ENCODE results near the gene GZMM. TPM values are rescaled to one million over a fixed set of nuclear protein-coding genes. Genes with fewer than 3 reads are reported as not detected.

The GZMM gene
- total and polyA plus RNA-seq, 9 donors, result 0.15 to 0.56 (median 0.25) TPM; not detected in 1

DNA sequence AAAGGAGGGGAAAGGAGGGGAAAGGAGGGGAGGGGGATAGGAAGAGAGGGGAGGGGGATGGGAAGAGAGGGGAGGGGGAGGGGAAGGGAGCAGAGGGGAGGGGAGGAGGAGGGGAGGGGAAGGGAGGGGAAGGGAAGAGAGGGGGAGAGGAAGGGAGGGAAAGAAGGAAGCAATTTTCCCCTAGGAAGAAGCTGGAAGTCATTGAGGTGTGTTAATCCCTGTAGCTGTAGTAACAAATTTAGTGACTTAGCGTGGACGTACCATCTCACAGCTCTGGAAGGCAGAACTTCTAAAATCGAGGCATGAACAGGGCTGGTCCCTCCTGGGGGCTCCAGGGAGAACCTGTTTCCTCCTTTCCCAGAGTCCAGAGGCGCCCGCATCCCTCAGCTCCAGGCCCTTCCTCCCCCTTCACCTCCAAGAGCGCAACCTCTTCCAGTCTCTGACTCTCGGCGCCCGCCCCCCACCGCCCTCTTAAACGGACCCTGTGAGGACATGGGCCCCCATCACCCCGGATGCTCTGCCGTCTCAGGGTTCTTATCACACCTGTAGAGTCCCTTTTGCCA, 17.9 kb upstream of the GZMM start:
- no peaks in the 10 kb centered on the region for H3K36me3 ChIP-seq (ENCODE audit: control insufficient read depth, insufficient read depth, low read length)
- no peaks in the 10 kb centered on the region for H3K27me3 ChIP-seq (ENCODE audit: control insufficient read depth, insufficient read depth, low read length)
- peaks cover 11% of the 10 kb centered on the region for H3K4me1 ChIP-seq (ENCODE audit: control insufficient read depth, insufficient read depth, low read length)
- peaks cover 10% of the 10 kb centered on the region for H3K9me3 ChIP-seq (replicated peaks; ENCODE audit: control insufficient read depth, low read depth, low read length)
- H3K27ac ChIP-seq (ENCODE audit: low read length), result no peak overlapping the region
- no peak overlapping the region for H3K4me3 ChIP-seq (ENCODE audit: low read length)
- DNase-seq, result no peak
- WGBS (ENCODE audit: insufficient coverage), result 26% methylated on average over 11 of the region's 13 CpGs

DNA sequence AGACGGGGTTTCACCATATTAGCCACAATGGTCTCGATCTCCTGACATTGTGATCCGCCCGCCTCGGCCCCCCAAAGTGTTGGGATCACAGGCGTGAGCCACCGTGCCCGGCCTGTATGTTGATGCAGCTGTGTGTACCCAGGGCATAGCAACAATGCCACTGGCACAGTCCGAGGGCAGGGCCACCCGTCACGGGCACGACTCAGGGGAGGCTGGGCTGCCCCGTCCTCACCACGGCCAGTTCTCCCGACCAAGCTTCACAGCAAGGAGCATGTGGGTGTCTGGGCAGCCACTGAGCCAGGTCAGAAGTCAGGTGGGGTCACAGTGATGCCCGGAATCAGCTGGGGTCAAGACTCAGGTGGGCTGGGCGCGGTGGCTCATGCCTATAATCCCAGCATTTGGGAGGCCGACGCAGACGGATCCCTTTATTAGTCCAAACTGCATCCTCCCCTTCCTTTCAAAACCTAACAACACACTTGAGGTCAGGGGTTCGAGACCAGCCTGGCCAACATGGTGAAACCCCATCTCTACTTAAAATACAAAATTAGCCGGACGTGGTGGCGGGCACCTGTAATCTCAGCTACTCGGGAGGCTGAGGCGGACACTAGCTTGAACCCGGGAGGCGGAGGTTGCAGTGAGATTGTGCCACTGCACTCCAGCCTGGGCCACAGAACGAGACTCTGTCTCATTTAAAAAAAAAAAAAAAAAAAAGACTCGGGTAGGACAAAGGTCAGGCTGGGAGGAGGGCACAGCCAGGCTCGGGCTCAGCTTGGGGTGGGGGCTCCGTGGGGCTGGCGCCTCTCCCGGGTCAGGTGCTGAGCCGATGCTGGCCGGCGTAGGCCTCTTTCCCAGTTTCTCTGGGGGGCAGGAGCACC, 13.5 kb upstream of the GZMM start:
- no peak for DNase-seq
- Histone ChIP-seq H3K4me1 (ENCODE audit: control insufficient read depth, insufficient read depth, low read length) (peaks cover 25% of the 10 kb centered on the region), H3K36me3 (ENCODE audit: control insufficient read depth, insufficient read depth, low read length) (peaks cover 14% of the 10 kb centered on the region), H3K9me3 (replicated peaks; ENCODE audit: control insufficient read depth, low read depth, low read length) (no peaks in the 10 kb centered on the region), H3K4me3 (ENCODE audit: low read length) (peak overlapping the region; percentile 78), H3K27ac (ENCODE audit: low read length) (peak overlapping the region; percentile 89), H3K27me3 (ENCODE audit: control insufficient read depth, insufficient read depth, low read length) (no peaks in the 10 kb centered on the region)
- 68% methylated on average over 30 of the region's 38 CpGs for WGBS (ENCODE audit: insufficient coverage)

DNA sequence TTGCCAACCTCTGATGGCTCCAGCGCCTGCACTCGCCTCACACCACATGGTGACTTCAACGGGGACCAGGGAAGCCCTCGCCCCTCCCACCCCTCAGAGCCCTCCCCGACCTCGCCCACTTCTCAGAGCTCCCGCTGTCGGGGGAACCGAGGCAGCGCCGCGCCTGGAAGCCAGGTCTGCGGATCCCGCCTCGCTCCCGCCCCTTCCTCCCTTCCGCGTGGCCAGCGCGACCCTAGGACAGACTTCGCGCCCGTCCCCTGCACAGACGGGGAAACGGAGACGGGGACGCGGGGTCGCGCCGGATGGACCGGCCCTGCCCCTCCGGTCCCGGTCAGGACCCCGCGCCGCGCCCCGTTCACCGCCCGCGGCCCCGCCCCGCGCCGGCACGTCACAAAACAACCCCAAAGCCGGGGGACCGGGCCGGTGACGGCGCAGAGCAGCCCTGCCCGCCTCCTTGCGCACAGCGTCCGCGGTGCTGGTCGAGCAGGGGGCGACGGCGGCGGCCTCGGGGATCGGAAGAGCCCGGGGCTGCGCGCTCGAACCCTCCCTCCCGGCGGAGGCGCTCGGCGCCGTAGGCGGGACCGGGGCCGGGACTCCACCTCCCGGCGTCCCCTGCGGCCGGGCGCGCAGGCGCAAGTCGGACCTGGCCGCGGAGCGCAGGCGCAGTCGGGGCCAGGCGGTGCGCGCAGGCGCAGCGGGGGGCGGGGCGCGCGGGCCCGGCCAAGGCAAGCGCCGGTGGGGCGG, 12.7 kb upstream of the GZMM start:
- Histone ChIP-seq H3K27me3 (ENCODE audit: control insufficient read depth, insufficient read depth, low read length) (no peaks in the 10 kb centered on the region), H3K9me3 (replicated peaks; ENCODE audit: control insufficient read depth, low read depth, low read length) (no peaks in the 10 kb centered on the region), H3K4me3 (ENCODE audit: low read length) (peak overlapping the region; percentile 78), H3K27ac (ENCODE audit: low read length) (peak overlapping the region; percentile 89), H3K36me3 (ENCODE audit: control insufficient read depth, insufficient read depth, low read length) (peaks cover 22% of the 10 kb centered on the region), H3K4me1 (ENCODE audit: control insufficient read depth, insufficient read depth, low read length) (peaks cover 25% of the 10 kb centered on the region)
- under 1% methylated on average over 102 of the region's 103 CpGs for WGBS (ENCODE audit: insufficient coverage)
- DNase-seq, result peak; percentile 93

DNA sequence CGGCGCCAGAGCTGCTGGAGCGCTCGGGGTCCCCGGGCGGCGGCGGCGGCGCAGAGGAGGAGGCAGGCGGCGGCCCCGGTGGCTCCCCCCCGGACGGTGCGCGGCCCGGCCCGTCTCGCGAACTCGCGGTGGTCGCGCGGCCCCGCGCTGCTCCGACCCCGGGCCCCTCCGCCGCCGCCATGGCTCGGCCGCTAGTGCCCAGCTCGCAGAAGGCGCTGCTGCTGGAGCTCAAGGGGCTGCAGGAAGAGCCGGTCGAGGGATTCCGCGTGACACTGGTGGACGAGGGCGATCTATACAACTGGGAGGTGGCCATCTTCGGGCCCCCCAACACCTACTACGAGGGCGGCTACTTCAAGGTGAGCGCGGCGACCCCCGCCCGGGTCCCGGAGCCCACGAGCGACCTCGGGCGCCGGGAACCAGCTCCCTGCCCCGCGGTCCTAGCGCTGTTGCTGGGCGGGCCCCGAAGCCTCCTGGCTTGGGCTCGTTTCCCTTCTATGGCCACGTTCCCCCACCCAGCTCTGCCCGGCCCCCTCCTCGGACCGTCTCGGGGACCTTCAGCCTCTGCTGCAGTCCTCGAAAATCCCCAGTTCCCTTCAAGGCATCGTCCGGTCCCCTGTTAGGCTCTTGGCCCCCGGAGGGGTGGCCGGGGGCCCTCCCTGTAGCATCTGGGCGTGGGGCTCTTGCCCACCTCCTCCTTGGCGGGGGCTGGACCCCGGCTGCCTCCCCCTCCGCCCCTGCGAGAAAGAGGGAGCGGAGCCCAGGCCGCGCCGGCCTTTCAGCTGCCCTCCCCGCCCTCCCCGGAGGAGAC, 11.9 kb upstream of the GZMM start, which contains the start of gene CDC34:
CDC34 (plus strand) TSS at position 8 of the 808 bp plus-strand sequence; CDS start at position 180, 172 bp downstream.
- Histone ChIP-seq H3K4me1 (ENCODE audit: control insufficient read depth, insufficient read depth, low read length) (peaks cover 25% of the 10 kb centered on the region), H3K4me3 (ENCODE audit: low read length) (peak within 1 kb of the TSS; percentile 85), H3K27me3 (ENCODE audit: control insufficient read depth, insufficient read depth, low read length) (no peaks in the 10 kb centered on the region), H3K36me3 (ENCODE audit: control insufficient read depth, insufficient read depth, low read length) (peaks cover 29% of the 10 kb centered on the region), H3K27ac (ENCODE audit: low read length) (peak within 1 kb of the TSS; percentile 95), H3K9me3 (replicated peaks; ENCODE audit: control insufficient read depth, low read depth, low read length) (no peaks in the 10 kb centered on the region)
- DNase-seq, result no peak
- under 1% methylated on average over 67 of the region's 84 CpGs for WGBS (ENCODE audit: insufficient coverage)

DNA sequence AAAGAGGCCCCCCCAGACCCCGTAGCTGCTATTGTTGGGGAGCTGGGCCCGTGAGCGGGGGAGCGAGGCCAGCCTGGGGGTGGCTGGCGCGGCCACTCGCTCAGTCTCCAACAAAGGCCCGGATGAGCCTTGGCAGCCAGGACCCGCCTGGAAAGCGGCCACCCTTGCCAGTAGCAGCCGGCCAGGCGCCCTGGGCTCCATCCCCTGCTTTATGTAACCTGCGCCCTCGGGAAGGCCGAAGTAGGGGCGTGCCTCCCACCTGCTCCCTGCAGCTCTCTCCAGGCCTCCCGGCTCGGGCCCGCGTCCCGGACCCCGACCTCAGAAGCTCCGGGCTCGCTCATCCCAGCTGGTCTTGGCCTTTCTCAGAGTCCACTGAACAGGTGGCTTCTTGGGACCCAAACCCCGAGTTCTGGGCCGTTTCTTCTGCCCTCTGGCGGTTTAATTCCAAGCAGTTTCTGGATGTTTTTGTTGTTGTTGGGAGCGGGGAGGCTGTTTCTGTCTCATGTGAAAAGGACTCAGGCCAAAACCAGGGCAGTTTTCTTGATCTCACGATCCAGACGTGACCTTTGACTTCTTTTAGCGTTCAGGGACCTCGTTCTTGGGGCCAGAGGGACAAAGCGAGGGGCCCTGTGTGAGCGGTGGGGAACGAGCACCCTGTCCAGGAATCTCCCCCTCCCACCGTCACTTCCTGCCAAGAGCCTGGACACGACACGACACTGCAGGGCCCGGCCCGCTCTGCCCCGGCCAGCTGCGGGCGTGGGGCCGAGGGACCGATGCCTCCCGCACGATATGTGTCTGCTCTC, 11.1 kb upstream of the GZMM start:
- Histone ChIP-seq H3K9me3 (replicated peaks; ENCODE audit: control insufficient read depth, low read depth, low read length) (no peaks in the 10 kb centered on the region), H3K27ac (ENCODE audit: low read length) (peak overlapping the region; percentile 95), H3K27me3 (ENCODE audit: control insufficient read depth, insufficient read depth, low read length) (no peaks in the 10 kb centered on the region), H3K36me3 (ENCODE audit: control insufficient read depth, insufficient read depth, low read length) (peaks cover 34% of the 10 kb centered on the region), H3K4me3 (ENCODE audit: low read length) (peak overlapping the region; percentile 85), H3K4me1 (ENCODE audit: control insufficient read depth, insufficient read depth, low read length) (peaks cover 25% of the 10 kb centered on the region)
- under 1% methylated on average over 41 of the region's 47 CpGs for WGBS (ENCODE audit: insufficient coverage)
- peak; percentile 88 for DNase-seq

DNA sequence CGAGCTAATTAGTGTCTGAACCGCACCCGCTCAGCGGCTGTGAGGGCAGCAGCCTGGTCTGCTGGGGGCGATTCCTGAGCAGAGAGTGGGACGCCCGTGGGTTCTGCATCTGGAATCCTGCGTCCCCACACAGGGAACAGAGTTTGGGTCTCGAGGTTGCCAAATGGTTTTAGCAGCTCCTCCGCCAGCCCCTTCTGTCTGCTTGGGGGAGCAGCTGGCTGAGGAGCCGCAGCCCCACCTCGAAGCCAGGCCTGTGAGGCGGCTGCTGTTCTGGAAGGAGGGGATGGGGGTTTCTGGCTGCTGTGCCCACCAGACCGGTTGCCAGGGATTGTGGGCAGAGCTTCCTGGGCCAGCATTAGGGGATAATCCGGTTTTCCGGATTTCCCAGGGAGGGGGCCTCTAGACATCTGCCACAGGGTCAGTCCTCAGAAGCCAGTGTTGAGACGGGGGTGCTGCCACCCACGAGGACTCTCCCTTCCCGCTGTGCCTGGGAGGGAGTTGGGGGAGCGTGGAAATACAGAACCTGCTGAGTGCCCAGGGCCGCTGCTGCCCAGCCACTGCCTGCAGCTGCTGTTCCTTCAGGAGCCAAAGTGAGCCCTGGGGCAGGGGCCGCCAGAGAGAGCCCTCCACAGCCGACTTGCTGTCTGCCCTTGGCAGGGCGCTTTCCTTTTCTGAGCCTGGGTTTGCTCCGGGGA, 10.3 kb upstream of the GZMM start:
- peaks cover 25% of the 10 kb centered on the region for H3K4me1 ChIP-seq (ENCODE audit: control insufficient read depth, insufficient read depth, low read length)
- H3K9me3 ChIP-seq (replicated peaks; ENCODE audit: control insufficient read depth, low read depth, low read length), result no peaks in the 10 kb centered on the region
- no peaks in the 10 kb centered on the region for H3K27me3 ChIP-seq (ENCODE audit: control insufficient read depth, insufficient read depth, low read length)
- peak overlapping the region; percentile 95 for H3K27ac ChIP-seq (ENCODE audit: low read length)
- H3K36me3 ChIP-seq (ENCODE audit: control insufficient read depth, insufficient read depth, low read length), result peaks cover 41% of the 10 kb centered on the region
- H3K4me3 ChIP-seq (ENCODE audit: low read length), result peak overlapping the region; percentile 85
- WGBS (ENCODE audit: insufficient coverage), result 17% methylated on average over 25 of the region's 25 CpGs
- DNase-seq, result no peak

DNA sequence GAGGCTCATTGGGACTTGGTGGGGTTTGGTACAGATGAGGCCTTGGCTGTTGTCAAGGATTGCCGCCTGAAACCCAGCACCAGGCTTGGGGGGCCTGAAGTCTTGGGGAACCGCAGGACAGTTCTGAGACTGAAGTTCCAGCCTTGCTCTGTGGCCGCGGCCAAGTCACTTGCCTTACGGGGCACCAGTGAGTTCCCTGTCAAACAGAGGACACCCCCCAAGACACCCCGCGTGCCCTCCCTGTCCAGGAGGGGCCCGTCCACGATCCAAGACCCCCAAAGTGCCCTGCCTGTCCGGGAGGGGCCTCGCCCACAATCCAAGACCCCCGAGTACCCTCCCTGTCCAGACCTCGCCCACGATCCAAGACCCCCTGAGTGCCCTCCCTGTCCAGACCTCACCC, 9.8 kb upstream of the GZMM start:
- Histone ChIP-seq H3K36me3 (ENCODE audit: control insufficient read depth, insufficient read depth, low read length) (peaks cover 47% of the 10 kb centered on the region), H3K4me1 (ENCODE audit: control insufficient read depth, insufficient read depth, low read length) (peaks cover 25% of the 10 kb centered on the region), H3K4me3 (ENCODE audit: low read length) (peak overlapping the region; percentile 85), H3K27me3 (ENCODE audit: control insufficient read depth, insufficient read depth, low read length) (no peaks in the 10 kb centered on the region), H3K9me3 (replicated peaks; ENCODE audit: control insufficient read depth, low read depth, low read length) (no peaks in the 10 kb centered on the region), H3K27ac (ENCODE audit: low read length) (peak overlapping the region; percentile 95)
- no peak for DNase-seq
- 68% methylated on average over 13 of the region's 14 CpGs for WGBS (ENCODE audit: insufficient coverage)

DNA sequence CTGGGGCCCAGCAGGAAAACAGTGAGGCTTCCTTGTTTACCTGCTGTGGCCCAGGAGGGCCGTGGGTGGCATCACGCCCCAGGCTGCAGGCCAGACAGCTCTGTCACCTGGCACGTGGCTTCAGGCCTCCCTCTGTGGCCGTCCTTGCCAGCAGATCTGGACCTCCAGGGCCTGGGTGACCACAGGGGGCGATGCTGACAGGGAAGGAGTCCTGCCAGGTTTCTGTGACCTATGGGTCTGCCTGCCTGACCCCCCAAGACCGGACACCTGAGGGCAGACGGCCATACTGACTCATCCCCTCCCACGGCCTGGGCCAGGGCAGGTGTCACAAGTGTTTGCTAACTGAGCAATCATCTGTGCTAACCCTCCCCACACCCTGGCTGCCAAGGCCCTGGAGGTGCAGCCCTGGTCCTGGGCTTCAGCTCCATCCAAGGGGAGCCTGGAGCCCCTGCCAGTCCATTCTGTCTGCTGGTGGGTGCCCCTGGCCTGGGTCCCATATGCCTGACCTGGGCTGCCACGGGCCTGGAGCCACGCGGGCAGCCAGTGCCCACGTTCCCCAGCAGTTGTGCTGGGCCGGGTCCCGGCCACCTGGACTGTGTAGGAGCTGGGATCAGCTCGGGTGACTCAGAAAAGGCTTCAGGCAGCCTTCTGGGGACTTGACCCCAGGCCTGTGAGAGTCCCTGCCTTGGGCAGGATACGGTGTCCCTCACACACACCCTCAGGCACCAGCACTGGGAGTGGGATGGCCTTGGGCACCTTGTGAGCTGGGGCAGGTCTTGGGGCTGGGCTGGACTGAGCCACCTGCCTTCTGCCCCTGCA, 8.6 kb upstream of the GZMM start:
- Histone ChIP-seq H3K9me3 (replicated peaks; ENCODE audit: control insufficient read depth, low read depth, low read length) (no peaks in the 10 kb centered on the region), H3K27me3 (ENCODE audit: control insufficient read depth, insufficient read depth, low read length) (no peaks in the 10 kb centered on the region), H3K36me3 (ENCODE audit: control insufficient read depth, insufficient read depth, low read length) (peaks cover 55% of the 10 kb centered on the region), H3K4me1 (ENCODE audit: control insufficient read depth, insufficient read depth, low read length) (peaks cover 25% of the 10 kb centered on the region), H3K27ac (ENCODE audit: low read length) (no peak overlapping the region), H3K4me3 (ENCODE audit: low read length) (no peak overlapping the region)
- DNase-seq, result no peak
- 75% methylated on average over 14 of the region's 16 CpGs for WGBS (ENCODE audit: insufficient coverage)
